CD4-positive, alpha-beta T cell treated with Interleukin-4 for 1 hour (primary cell): ENCODE results near the gene ARHGAP24.
"Not testable (repeated sequence)": the region's sequence is repeated elsewhere in the genome, so short reads cannot be mapped to it uniquely, and the experiment has no call there.

Experiments
- DNase-seq, 2 donors: peaks; one replicate each; pipeline ENCODE4 v3.0.0-alpha.2; 2020 to 2022

The ARHGAP24 gene

GRCh38 chr4:85784348-85784747 lies 309.4 kb downstream of the ARHGAP24 start:
- DNase-seq = no peak

GRCh38 chr4:85784947-85785346 lies 310.0 kb downstream of the ARHGAP24 start:
- no peak for DNase-seq

- no peak for DNase-seq
Measured at GRCh38 chr4:85787133-85787532, 312.2 kb downstream of the ARHGAP24 start.

GRCh38 chr4:85788604-85789003 lies 313.7 kb downstream of the ARHGAP24 start:
- no peak for DNase-seq

GRCh38 chr4:85789241-85789640 lies 314.3 kb downstream of the ARHGAP24 start:
- DNase-seq = no peak

DNA sequence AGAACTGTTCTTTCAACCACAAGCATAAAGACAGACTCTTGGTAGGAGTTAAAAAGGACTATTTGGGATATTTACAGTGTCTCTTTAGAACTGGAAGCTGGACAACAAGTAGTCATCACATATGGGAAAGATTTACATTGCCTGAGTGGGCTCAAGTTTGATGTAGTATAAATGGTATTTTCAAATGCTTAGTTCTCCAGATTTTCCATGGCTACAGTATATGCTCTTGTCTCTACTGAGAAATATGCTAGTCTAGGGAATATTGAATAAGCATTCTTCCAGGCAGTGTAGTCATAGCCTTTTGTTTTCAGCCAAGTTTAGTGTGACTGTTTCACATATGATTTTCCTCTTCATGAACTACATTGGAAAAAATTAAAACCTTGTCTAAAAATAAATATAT lies 315.6 kb downstream of the ARHGAP24 start:
- no peak for DNase-seq

DNA sequence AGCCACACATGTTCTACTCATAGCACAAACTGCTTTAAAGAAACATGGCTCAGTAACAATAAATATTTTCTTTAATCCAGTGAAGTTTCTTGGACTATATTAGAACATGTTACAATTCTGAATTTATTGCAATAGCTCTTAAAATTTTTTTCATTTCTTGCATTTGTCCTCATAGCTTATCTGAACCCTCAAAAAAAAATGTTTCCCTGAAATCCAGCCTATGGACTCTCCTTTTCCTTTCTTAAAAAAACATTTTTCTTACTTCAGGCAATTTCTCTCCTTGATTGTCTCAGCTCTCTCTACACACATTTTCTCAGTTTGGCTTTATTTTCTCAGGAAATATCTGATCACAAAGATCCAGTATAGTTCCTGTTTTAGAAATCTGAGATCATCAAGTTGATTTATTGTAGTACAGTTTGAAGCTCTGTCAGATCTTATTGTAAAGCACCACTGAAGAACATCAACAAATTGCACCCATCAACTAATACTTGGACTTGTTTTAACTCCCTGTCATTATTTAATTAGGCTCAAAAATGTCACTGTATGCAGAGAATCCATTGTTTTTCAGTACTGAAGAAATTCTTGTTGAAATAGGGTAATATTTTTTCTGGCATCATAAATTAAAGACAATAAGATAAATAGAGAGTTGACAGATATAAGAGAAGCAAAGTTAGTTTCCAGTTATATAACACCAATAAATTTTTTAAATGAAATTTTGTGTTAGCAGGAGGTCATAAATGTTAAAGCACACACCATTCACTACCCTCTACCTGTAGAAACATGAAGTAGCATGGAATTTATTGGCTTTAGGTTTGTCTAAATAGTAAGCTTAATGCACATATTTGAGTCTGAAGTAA lies 317.7 kb downstream of the ARHGAP24 start:
- DNase-seq = no peak

DNA sequence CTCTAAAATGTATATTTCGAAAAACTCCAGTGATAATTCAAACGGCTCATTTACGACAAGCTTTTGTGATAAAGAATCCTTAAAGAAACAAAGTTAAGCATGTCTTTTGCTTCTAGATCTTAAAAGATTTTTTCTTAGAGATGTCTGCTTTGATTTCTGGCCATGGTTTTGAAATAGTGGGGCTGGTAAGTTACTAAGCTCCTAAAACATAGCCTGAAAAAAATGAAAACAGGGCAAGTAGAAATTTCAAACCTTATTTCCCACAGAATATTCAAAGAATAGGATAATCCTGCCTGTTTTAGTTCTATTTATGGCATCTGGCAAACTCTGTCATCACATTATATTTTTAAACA lies 318.3 kb downstream of the ARHGAP24 start:
- DNase-seq = no peak

- no peak for DNase-seq
Measured at GRCh38 chr4:85798012-85798770, 323.2 kb downstream of the ARHGAP24 start.

- DNase-seq = no peak
Measured at GRCh38 chr4:85803856-85804255, 328.9 kb downstream of the ARHGAP24 start.

GRCh38 chr4:85805891-85806290 lies 330.9 kb downstream of the ARHGAP24 start:
- DNase-seq = no peak

DNA sequence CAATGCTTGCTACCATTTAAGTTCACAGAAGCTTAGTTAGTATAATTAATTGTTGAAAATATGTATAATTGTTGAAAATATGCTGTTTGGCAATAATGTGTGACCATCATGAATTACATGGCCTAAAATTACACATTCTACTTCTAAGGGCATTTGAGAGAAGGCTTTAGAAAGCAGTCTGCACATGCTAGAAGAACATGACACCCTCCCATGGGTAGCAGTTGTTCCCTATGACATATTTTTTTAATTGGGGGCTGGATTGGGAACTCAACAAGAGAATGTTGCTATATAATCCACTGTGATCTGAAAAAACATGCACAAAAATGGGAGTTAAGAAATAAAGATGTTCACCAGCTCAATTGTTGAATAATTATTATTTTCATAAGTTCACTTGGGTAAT lies 331.4 kb downstream of the ARHGAP24 start:
- DNase-seq = no peak

- no peak for DNase-seq
Measured at GRCh38 chr4:85807247-85807950, 332.4 kb downstream of the ARHGAP24 start.

DNA sequence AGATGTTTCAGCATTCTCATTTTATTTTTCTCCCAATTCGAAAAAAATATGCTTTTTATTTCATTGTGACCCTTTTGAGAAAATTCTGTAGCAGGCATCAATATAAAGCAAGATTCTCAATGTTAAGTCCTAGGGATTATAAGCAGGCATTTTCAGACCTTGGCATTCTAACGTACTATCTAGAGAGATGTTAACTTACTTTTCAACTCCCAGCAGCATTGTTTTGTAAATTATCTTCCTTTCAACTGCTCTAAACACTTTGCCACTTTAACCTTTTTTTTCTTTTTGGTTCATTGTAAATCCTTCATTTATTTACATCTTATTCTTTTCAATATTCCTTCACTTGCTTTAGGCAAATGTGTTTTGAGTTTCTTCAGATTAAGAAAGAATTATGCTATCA lies 333.2 kb downstream of the ARHGAP24 start:
- DNase-seq = no peak

DNA sequence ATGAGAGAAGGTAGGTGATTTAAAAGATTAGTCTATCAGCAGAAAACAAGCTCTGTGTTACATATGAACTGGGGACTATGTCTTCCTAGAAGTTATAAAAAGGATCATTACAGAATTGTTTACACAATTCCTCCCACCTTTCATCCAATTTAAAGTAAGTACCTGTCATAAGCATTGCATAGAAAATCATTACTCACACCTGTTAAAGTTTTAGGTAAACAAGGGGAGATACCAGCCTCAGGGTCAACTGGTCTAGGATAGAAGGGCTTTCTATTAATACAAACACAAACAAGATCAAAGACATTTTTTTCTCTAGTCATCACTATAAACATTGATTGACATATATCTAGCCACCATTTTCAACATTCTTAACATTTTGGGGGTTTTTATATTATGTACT lies 333.9 kb downstream of the ARHGAP24 start:
- DNase-seq = no peak

- no peak for DNase-seq
Measured at GRCh38 chr4:85812776-85813175, 337.8 kb downstream of the ARHGAP24 start.

- no peak for DNase-seq
Measured at GRCh38 chr4:85815796-85816459, 341.0 kb downstream of the ARHGAP24 start.

- DNase-seq = no peak
Measured at GRCh38 chr4:85818700-85819099, 343.8 kb downstream of the ARHGAP24 start.

GRCh38 chr4:85820101-85820500 lies 345.2 kb downstream of the ARHGAP24 start:
- not testable (repeated sequence) for DNase-seq

- no peak for DNase-seq
Measured at GRCh38 chr4:85821688-85822455, 346.9 kb downstream of the ARHGAP24 start.

DNA sequence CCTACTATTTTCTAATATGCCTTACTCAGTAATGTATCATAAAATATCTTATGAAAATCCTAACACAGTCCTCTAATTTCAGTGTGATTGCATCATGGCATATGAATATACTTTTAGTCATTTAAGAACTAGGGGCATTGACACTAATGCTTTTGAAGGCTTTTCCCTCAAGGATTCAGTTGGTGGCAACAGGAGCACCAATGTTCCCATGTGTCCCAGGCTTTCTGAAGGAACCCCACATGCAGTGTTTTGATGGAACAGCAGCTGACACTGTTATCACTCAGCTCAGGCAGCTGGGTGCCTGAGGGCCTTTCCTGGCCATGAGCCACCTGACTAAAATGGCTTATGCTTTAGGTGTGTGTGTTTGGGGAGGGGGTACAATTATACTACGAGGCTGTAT lies 348.3 kb downstream of the ARHGAP24 start:
- no peak for DNase-seq
